T-helper 22 cell (primary cell): ENCODE data around the gene KCNJ12.
"Not testable (repeated sequence)": the region's sequence is repeated elsewhere in the genome, so short reads cannot be mapped to it uniquely, and the experiment has no call there.

Experiments
- DNase-seq: peaks from one replicate; pipeline ENCODE4 v3.0.0-alpha.2; 2020; ENCODE audit warnings: low read depth

KCNJ12 gene

GRCh38 chr17:21387616-21388015 is 11.5 kb downstream of the KCNJ12 start:
- no peak for DNase-seq

GRCh38 chr17:21388066-21388465 is 11.9 kb downstream of the KCNJ12 start:
- no peak for DNase-seq

GRCh38 chr17:21388944-21389343 is 12.8 kb downstream of the KCNJ12 start:
- no peak for DNase-seq

GRCh38 chr17:21389394-21389793 is 13.2 kb downstream of the KCNJ12 start:
- DNase-seq: no peak

GRCh38 chr17:21390294-21390693 is 14.1 kb downstream of the KCNJ12 start:
- no peak for DNase-seq

- DNase-seq: no peak
These were observed 16.1 kb downstream of the KCNJ12 start for GRCh38 chr17:21392266-21392665.

- no peak for DNase-seq
These were observed 18.1 kb downstream of the KCNJ12 start for GRCh38 chr17:21394265-21394664.

GRCh38 chr17:21395764-21396163 is 19.6 kb downstream of the KCNJ12 start:
- no peak for DNase-seq

- no peak for DNase-seq
These were observed 20.1 kb downstream of the KCNJ12 start for GRCh38 chr17:21396237-21396636.

- no peak for DNase-seq
These were observed 21.4 kb downstream of the KCNJ12 start for GRCh38 chr17:21397341-21398190.

GRCh38 chr17:21399474-21400186 is 23.5 kb downstream of the KCNJ12 start:
- no peak for DNase-seq

- not testable (repeated sequence) for DNase-seq
These were observed 24.0 kb downstream of the KCNJ12 start for GRCh38 chr17:21400187-21400569.

GRCh38 chr17:21400816-21401593 is 24.8 kb downstream of the KCNJ12 start:
- DNase-seq: no peak

GRCh38 chr17:21402166-21402571 is 26.0 kb downstream of the KCNJ12 start:
- DNase-seq: not testable (repeated sequence)

GRCh38 chr17:21402926-21403325 is 26.8 kb downstream of the KCNJ12 start:
- not testable (repeated sequence) for DNase-seq

GRCh38 chr17:21404106-21404505 is 27.9 kb downstream of the KCNJ12 start:
- DNase-seq: not testable (repeated sequence)

GRCh38 chr17:21404539-21404938 is 28.4 kb downstream of the KCNJ12 start:
- DNase-seq: not testable (repeated sequence)

GRCh38 chr17:21404956-21405731 is 29.0 kb downstream of the KCNJ12 start:
- not testable (repeated sequence) for DNase-seq

GRCh38 chr17:21405904-21406400 is 29.8 kb downstream of the KCNJ12 start:
- DNase-seq: not testable (repeated sequence)

GRCh38 chr17:21406616-21407404 is 30.7 kb downstream of the KCNJ12 start:
- DNase-seq: not testable (repeated sequence)

- DNase-seq: not testable (repeated sequence)
These were observed 31.6 kb downstream of the KCNJ12 start for GRCh38 chr17:21407752-21408151.
